Chondrocyte (in vitro differentiated cells): ENCODE data around the gene MOV10. TPM values are rescaled to one million over a fixed set of nuclear protein-coding genes. Genes with fewer than 3 reads are reported as not detected.

Source experiments
- DNase-seq: peaks from one replicate; pipeline ENCODE4 v3.0.0; 2021; ENCODE audit warnings: mixed read lengths, low spot score
- H3K27ac Mint-ChIP-seq: one replicate; pipeline ENCODE4 v1.8.0; 2021; ENCODE audit warnings: mild to moderate bottlenecking, moderate library complexity, mixed read lengths; ENCODE audit not compliant: unreplicated experiment
- H3K27me3 Mint-ChIP-seq: 2 replicates; pipeline ENCODE4 v1.8.0; 2021; ENCODE audit warnings: low read depth, mixed read lengths
- H3K36me3 Mint-ChIP-seq: 2 replicates; pipeline ENCODE4 v1.8.0; 2021; ENCODE audit warnings: low read depth, mixed read lengths
- H3K4me1 Mint-ChIP-seq: 2 replicates; pipeline ENCODE4 v1.8.0; 2021; ENCODE audit warnings: low read depth, mild to moderate bottlenecking, mixed read lengths
- H3K4me3 Mint-ChIP-seq: one replicate; pipeline ENCODE4 v1.8.0; 2021; ENCODE audit warnings: mild to moderate bottlenecking, moderate library complexity, mixed read lengths; ENCODE audit not compliant: unreplicated experiment
- H3K9me3 Mint-ChIP-seq: 2 replicates; pipeline ENCODE4 v1.8.0; 2021; ENCODE audit warnings: low read depth, mixed read lengths
- CTCF ChIP-seq: fragments of 200-600 bp; sonication (generic); IDR thresholded peaks from 2 replicates; pipeline ENCODE4 v1.5.0; 2021; ENCODE audit warnings: antibody characterized with exemption, mild to moderate bottlenecking, moderate library complexity
- total RNA-seq: library from RNA; stranded (reverse); gene quantifications from 3 replicates; pipeline ENCODE4 v1.2.1, GENCODE V29; 2021

The MOV10 gene
- total RNA-seq, 1 donor from 2014 or later, result 45.9 TPM

GRCh38 chr1:112674986-112675727 is 698 bp downstream of the MOV10 start:
- no peak for DNase-seq
- peak; percentile 56 for TF ChIP-seq CTCF
- H3K27me3 Mint-ChIP-seq, result no peaks in the 10 kb centered on the region
- H3K36me3 Mint-ChIP-seq, result peaks cover 12% of the 10 kb centered on the region
- H3K4me3 Mint-ChIP-seq, result peak overlapping the region; percentile 91
- peaks cover 34% of the 10 kb centered on the region for H3K4me1 Mint-ChIP-seq
- H3K9me3 Mint-ChIP-seq, result no peaks in the 10 kb centered on the region
- peak overlapping the region; percentile 98 for H3K27ac Mint-ChIP-seq

DNA sequence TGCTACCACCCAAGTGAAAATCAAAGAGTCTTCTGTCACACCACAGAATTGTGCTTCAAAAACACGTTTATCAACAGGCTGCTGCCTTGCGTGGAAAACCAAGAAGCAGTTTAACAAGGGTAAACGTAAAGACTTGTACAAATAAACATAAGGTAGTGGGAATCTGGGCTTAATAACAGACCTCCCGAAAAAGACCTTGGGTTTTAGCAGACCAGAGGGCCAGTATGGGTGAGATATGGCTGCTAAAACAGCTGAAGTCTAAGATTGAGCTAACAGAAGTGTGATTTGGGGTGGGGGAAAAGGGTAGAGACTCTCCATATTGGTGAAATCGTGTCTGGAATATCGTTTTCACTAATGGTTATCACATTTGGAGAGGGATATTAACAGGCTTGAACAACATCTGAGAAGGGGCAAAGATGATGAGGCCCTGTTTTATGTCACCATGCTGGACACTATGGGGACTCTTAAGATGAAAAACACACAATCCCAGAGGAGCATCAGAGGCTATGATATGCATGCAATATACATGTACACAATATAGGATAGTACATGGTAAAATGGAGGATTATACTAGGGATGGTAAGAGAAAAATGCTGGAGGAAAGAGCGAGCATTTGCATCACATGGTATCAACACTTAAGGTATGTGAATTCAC is 1.4 kb downstream of the MOV10 start:
- H3K4me3 Mint-ChIP-seq, result peak overlapping the region; percentile 80
- DNase-seq, result no peak
- H3K27me3 Mint-ChIP-seq, result no peaks in the 10 kb centered on the region
- peak overlapping the region; percentile 68 for H3K27ac Mint-ChIP-seq
- no peaks in the 10 kb centered on the region for H3K9me3 Mint-ChIP-seq
- peaks cover 34% of the 10 kb centered on the region for H3K4me1 Mint-ChIP-seq
- H3K36me3 Mint-ChIP-seq, result peaks cover 8% of the 10 kb centered on the region
- TF ChIP-seq CTCF, result no peak

- Mint-ChIP-seq H3K9me3 (no peaks in the 10 kb centered on the region), H3K4me1 (peaks cover 34% of the 10 kb centered on the region), H3K27ac (no peak overlapping the region), H3K4me3 (no peak overlapping the region), H3K36me3 (peaks cover 5% of the 10 kb centered on the region), H3K27me3 (no peaks in the 10 kb centered on the region)
- TF ChIP-seq CTCF, result no peak
- DNase-seq, result no peak
These were observed 2.1 kb downstream of the MOV10 start for GRCh38 chr1:112676543-112676942.

DNA sequence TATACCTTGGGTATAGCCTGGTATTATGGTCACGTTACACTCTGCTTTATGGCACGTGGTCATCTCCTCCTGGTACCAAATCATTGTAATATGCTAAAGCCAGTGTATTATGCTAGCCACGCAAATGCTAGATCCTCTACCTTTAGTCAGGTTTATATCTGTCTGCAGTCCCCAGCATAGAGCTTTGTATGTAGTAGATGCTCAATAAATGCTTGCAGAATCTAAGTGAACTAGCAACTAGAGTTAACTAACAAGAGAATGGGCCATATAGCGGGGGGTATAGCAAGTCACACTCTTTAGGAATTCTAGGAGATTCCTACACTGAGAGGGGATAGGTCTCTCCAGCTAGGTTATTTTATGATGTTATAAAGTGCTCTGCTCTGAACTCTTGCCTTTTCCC is 3.0 kb downstream of the MOV10 start:
- peaks cover 32% of the 10 kb centered on the region for H3K4me1 Mint-ChIP-seq
- peaks cover 4% of the 10 kb centered on the region for H3K36me3 Mint-ChIP-seq
- TF ChIP-seq CTCF, result no peak
- DNase-seq, result no peak
- H3K27me3 Mint-ChIP-seq, result no peaks in the 10 kb centered on the region
- H3K27ac Mint-ChIP-seq, result no peak overlapping the region
- H3K9me3 Mint-ChIP-seq, result no peaks in the 10 kb centered on the region
- no peak overlapping the region for H3K4me3 Mint-ChIP-seq

GRCh38 chr1:112678605-112679004 is 4.1 kb downstream of the MOV10 start:
- Mint-ChIP-seq H3K36me3 (peaks cover 4% of the 10 kb centered on the region), H3K4me3 (no peak overlapping the region), H3K27ac (no peak overlapping the region), H3K27me3 (no peaks in the 10 kb centered on the region), H3K4me1 (peaks cover 24% of the 10 kb centered on the region), H3K9me3 (no peaks in the 10 kb centered on the region)
- no peak for DNase-seq
- TF ChIP-seq CTCF, result no peak
